Stomach (tissue), 4 donors: Measurements from ENCODE around the gene MICALL2.

Source experiments
- POLR2A ChIP-seq, 4 donors: fragments of 450-650 bp; IDR thresholded peaks; one replicate each; pipeline ENCODE4 v1.6.1; 2016; ENCODE audit warnings: antibody characterized with exemption in 4 of 4, control low read depth in 2 of 4, mild to moderate bottlenecking in 1 of 4, moderate library complexity in 1 of 4
- TF ChIP-seq, protein P1 (sequence below), 7 experiments: fragments of 450-650 bp in 4 of 7; fragments of 200-600 bp in 3 of 7; sonication (generic) in 3 of 7; IDR thresholded peaks; one replicate each; pipeline ENCODE4 v1.5.1; 2016 to 2019; ENCODE audit warnings: antibody characterized with exemption in 7 of 7, control low read depth in 2 of 7, mild to moderate bottlenecking in 1 of 7

DNA sequence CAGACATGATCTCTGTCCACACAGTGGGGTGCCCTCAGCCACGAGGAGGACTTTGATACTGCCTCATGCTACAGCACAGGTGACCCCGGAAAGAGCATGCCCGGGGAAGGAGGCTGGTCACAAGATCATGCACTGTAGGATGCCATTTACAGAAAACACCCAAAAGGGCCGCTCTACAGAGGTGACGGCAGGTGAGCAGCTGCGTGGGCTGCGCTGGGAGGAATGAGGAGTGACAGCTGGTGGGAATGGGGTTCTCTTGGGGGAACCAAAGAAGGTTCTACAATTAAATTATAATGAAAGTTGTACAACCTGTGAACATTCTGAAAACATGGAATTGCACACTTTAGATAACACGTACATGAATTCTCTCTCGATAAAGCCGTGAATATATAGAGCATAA lies 33.0 kb upstream of the MICALL2 start:
- TF ChIP-seq, protein P1, sequence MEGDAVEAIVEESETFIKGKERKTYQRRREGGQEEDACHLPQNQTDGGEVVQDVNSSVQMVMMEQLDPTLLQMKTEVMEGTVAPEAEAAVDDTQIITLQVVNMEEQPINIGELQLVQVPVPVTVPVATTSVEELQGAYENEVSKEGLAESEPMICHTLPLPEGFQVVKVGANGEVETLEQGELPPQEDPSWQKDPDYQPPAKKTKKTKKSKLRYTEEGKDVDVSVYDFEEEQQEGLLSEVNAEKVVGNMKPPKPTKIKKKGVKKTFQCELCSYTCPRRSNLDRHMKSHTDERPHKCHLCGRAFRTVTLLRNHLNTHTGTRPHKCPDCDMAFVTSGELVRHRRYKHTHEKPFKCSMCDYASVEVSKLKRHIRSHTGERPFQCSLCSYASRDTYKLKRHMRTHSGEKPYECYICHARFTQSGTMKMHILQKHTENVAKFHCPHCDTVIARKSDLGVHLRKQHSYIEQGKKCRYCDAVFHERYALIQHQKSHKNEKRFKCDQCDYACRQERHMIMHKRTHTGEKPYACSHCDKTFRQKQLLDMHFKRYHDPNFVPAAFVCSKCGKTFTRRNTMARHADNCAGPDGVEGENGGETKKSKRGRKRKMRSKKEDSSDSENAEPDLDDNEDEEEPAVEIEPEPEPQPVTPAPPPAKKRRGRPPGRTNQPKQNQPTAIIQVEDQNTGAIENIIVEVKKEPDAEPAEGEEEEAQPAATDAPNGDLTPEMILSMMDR (IDR thresholded peaks at IDR 0.05) = no peak
- no peak for TF ChIP-seq POLR2A (IDR thresholded peaks at IDR 0.05)
